HG03108 (cell line): ENCODE results near the gene LCTL.
"Not testable (repeated sequence)": the region's sequence is repeated elsewhere in the genome, so short reads cannot be mapped to it uniquely, and the experiment has no call there.

Experiments used
- ATAC-seq: cut with Tn5 transposase; IDR thresholded peaks from one replicate; pipeline ENCODE4 v1.9.1; 2021; ENCODE audit warnings: moderate library complexity; ENCODE audit not compliant: unreplicated experiment

Gene LCTL

DNA sequence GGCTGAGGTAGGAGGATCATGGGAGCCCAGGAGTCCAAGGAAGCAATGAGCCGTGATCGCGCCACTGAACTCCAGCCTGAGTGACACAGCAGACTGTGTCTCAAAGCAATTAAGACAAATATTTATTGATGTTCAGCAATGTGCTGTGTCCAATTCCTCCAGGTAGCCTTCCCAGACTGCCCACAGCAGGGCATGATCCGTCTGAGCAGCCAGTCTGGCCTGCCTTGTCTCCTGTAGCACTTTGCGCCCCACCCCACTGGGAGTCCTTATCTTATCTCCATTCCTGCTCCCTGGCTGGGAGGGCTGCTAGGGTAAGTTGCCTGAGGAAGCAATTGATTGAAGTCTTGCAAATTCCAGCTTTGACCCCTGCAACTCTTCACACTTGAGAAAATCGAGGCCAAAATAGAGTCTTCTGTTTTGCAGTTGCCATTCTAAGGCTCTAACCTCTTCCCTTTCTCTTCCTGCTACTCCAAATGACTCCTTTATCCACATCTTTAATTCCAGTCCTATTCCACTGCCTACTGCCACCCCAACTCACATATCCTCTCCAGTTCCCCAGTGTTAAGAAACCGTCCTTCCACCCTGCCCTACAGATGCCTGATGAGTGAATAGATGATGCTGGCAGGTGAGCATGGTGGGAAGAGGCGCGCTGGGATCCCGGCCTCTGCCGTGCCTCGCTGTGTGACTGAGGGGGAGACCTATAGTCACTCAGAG is 26.9 kb upstream of the LCTL start:
- ATAC-seq: no peak

GRCh38 chr15:66591322-66591862 is 25.6 kb upstream of the LCTL start:
- ATAC-seq: no peak

- ATAC-seq: no peak
Measured at GRCh38 chr15:66590435-66590834, 24.6 kb upstream of the LCTL start.

- not testable (repeated sequence) for ATAC-seq
Measured at GRCh38 chr15:66589429-66589828, 23.6 kb upstream of the LCTL start.

- no peak for ATAC-seq
Measured at GRCh38 chr15:66588971-66589370, 23.2 kb upstream of the LCTL start.

- ATAC-seq: no peak
Measured at GRCh38 chr15:66588537-66588936, 22.7 kb upstream of the LCTL start.

GRCh38 chr15:66587749-66588148 is 22.0 kb upstream of the LCTL start:
- no peak for ATAC-seq

DNA sequence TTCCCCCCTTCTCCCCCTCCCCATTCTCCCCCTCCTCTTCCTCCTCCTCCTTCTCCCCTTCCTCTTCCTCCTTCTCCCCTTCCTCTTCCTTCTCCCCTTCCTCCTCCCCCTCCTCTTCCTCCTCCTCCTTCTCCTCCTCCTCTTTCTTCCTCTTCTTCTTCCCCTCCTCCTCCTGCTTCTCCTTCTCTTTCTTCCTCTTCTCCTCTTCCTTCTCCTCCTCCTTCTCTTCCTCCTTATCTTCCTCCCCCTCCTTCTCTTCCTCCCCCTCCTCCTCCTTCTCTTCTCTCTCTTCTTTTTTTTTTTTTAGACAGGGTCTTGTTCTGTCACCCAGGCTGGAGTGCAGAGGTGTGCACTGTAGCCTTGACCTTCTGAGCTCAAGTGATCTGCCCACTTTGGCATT is 21.2 kb upstream of the LCTL start:
- no peak for ATAC-seq

GRCh38 chr15:66586155-66586976 is 20.6 kb upstream of the LCTL start:
- ATAC-seq: no peak

DNA sequence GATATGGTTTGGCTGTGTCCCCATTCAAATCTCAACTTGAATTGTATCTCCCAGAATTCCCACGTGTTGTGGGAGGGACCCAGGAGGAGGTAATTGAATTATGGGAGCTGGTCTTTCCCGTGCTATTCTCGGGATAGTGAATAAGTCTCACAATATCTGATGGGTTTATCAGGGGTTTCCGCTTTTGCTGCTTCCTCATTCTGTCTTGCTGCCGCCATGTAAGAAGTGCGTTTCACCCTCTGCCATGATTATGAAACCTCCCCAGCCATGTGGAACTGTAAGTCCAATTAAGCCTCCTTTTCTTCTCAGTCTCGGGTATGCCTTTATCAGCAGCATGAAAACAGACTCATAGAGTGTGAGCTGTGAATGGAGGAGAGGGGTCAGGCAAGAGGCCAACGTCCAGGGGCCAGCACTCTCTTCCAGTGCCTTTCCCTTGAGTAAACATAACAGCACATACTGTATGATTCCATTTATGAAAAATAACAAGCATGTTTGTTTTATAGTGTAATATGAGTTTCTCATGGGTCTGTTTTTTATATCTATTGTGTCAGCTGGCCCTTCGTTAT is 16.3 kb upstream of the LCTL start:
- ATAC-seq: no peak

GRCh38 chr15:66580643-66581042 is 14.8 kb upstream of the LCTL start:
- no peak for ATAC-seq

GRCh38 chr15:66578286-66578875 is 12.6 kb upstream of the LCTL start:
- no peak for ATAC-seq

- no peak for ATAC-seq
Measured at GRCh38 chr15:66574596-66574950, 8.8 kb upstream of the LCTL start.

GRCh38 chr15:66573719-66574595 is 8.2 kb upstream of the LCTL start:
- ATAC-seq: no peak

DNA sequence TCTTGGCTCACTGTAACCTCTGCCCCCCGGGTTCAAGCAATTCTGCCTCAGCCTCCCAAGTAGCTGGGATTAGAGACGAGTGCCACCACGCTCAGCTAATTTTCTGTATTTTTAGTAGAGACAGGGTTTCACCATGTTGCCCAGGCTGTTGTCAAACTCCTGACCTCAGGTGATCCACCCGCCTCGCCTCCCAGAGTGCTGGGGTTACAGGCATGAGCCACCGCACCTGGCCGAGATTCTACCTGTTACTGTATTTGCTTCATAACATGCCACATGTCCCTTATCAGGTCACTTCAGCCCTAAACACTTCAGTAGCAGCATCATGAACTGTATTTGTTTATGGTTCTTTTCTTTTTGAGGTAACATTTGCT is 7.5 kb upstream of the LCTL start:
- ATAC-seq: no peak

- ATAC-seq: no peak
Measured at GRCh38 chr15:66572146-66572545, 6.3 kb upstream of the LCTL start.

GRCh38 chr15:66570842-66571478 is 5.2 kb upstream of the LCTL start:
- no peak for ATAC-seq

GRCh38 chr15:66570327-66570726 is 4.5 kb upstream of the LCTL start:
- ATAC-seq: no peak

GRCh38 chr15:66569461-66570137 is 3.8 kb upstream of the LCTL start:
- no peak for ATAC-seq

DNA sequence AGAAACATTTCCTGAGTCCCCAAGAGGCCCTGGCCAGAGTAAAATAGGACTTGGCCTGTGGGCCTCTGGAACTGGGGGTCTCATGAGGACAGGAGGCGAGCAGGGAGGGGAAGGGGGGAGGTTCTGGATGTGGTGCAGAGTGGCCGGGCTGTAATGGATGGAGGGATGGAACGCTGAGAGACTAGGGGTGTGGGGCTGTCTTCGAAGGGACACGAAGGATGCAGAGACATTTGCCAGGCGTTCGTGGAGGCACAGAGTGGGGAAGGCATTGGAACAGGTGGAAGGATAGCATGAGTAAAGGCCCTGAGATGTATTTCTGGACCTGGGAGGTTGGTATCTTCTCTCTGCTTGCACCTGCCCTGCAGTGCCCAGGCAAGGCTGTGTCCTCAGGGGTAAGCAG is 2.1 kb upstream of the LCTL start:
- no peak for ATAC-seq
